ENCODE measurements around the gene RASSF1.

The RASSF1 gene, protein sequence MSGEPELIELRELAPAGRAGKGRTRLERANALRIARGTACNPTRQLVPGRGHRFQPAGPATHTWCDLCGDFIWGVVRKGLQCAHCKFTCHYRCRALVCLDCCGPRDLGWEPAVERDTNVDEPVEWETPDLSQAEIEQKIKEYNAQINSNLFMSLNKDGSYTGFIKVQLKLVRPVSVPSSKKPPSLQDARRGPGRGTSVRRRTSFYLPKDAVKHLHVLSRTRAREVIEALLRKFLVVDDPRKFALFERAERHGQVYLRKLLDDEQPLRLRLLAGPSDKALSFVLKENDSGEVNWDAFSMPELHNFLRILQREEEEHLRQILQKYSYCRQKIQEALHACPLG

DNA sequence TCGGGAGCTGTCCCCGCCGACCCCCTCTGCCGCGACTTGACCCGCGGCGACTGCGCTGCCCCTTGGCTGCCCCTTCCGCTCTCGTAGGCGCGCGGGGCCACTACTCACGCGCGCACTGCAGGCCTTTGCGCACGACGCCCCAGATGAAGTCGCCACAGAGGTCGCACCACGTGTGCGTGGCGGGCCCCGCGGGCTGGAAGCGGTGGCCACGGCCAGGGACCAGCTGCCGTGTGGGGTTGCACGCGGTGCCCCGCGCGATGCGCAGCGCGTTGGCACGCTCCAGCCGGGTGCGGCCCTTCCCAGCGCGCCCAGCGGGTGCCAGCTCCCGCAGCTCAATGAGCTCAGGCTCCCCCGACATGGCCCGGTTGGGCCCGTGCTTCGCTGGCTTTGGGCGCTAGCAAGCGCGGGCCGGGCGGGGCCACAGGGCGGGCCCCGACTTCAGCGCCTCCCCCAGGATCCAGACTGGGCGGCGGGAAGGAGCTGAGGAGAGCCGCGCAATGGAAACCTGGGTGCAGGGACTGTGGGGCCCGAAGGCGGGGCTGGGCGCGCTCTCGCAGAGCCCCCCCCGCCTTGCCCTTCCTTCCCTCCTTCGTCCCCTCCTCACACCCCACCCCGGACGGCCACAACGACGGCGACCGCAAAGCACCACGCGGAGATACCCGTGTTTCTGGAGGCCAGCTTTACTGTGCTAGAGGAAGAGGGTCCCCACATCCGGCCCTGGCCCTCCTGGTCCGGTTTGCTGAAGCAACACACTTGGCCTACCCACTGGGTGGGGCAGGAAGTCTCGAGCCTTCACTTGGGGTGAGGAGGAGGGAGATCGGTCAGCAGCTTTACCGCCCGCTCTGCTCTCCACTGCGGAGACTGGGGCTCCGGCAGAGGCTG, at the start of gene RASSF1:
TSS of gene RASSF1 (minus strand) at position 389 of the 882 bp plus-strand sequence. CDS start at position 358, 31 bp downstream.
- Histone ChIP-seq H3K9ac (peak within 1 kb of the TSS; percentile 85 to 98 (median 95)), H3K36me3 (peaks cover 0 to 15% (median 9%) of the 10 kb centered on the region in 11 experiments; a peak in 12 of 22 replicates), H3K4me3 (peak within 1 kb of the TSS; percentile 58 to 92 (median 88)), H3K27ac (peak within 1 kb of the TSS; percentile 87 to 99 (median 95)), H3K27me3 (peaks cover 0 to 39% (median 20%) of the 10 kb centered on the region in 11 experiments; a peak in 15 of 22 replicates), H4K20me1 (peaks cover 13 to 16% (median 14%) of the 10 kb centered on the region in 11 experiments; a peak in 21 of 22 replicates), H3K9me3 (replicated peaks in 1 of 11) (no peaks in the 10 kb centered on the region), H3K4me1 (peaks cover 63 to 81% (median 73%) of the 10 kb centered on the region in 10 experiments), H3K4me2 (peak within 1 kb of the TSS; percentile 87 to 100 (median 98))
- peak in 3 of 11 experiments; percentile 8 to 52 (median 19); a peak in 1 of 22 replicates for TF ChIP-seq Cebpa-rat (IDR thresholded peaks at IDR 0.05)

DNA sequence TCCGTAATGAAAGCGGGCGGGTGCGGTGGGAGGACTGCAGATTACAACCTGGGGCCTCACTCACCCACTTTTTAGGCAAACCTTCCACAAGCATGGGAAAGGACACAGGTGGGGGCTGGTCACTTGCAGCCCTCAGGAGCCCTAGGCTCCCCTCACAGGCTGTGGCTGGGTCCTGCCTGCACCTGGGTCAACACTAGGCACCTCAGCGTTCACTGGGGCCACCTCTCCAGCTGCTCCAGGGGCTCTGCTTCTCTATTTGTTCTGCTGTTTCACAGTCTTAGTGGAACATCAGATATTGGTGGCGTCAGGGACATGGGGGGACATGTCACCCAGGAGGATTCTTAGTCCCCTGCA, 48.8 kb upstream of the RASSF1 start:
- Histone ChIP-seq H3K27ac (no peak overlapping the region), H4K20me1 (no peaks in the 10 kb centered on the region; a peak in 1 of 22 replicates), H3K27me3 (no peaks in the 10 kb centered on the region; a peak in 1 of 22 replicates), H3K9ac (no peak overlapping the region), H3K36me3 (no peaks in the 10 kb centered on the region), H3K4me2 (no peak overlapping the region), H3K4me1 (peaks cover 0 to 31% (median 11%) of the 10 kb centered on the region in 10 experiments; a peak in 15 of 20 replicates), H3K4me3 (no peak overlapping the region), H3K9me3 (replicated peaks in 1 of 11) (no peaks in the 10 kb centered on the region)
- no peak for TF ChIP-seq Cebpa-rat (IDR thresholded peaks at IDR 0.05)

DNA sequence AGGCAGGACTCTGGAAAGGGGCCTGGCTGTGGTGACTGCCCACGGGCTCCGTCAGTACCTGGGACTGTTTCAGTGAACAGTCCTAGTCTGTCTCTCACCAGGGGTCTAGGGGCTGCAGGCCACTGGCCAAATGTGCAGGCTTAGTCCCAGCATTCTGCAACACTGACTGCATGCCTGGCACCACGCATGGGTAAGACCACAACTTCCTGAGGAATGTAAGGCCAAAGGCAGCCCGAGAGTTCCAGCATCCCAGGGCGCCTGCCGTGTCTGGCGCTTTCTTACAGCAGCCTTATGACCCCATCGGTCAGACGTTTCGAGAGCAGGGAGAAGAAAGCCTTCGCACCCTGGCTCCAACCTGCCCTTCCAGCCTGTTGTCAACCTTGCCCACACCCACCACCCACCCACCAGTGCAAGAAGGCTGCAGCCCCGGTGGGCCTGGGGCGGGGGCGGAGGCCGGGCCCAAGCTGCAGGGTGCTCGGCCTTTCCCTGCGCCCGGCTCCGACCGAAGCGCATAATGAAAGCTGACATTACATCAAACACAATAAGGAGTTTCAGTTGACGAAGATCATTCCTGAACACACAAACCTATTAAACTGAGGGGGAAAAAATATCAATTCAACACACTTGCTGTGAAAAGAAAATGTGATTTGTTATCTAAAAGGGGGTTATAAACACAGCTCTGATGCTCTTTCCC, 48.2 kb upstream of the RASSF1 start:
- H4K20me1 ChIP-seq = no peaks in the 10 kb centered on the region; a peak in 1 of 22 replicates
- H3K27ac ChIP-seq = no peak overlapping the region
- TF ChIP-seq Cebpa-rat (IDR thresholded peaks at IDR 0.05) = no peak
- no peaks in the 10 kb centered on the region for H3K9me3 ChIP-seq (replicated peaks in 1 of 11)
- no peaks in the 10 kb centered on the region for H3K36me3 ChIP-seq
- no peak overlapping the region for H3K4me3 ChIP-seq
- H3K4me1 ChIP-seq = peaks cover 0 to 31% (median 11%) of the 10 kb centered on the region in 10 experiments; a peak in 13 of 20 replicates
- no peak overlapping the region for H3K4me2 ChIP-seq
- H3K9ac ChIP-seq = no peak overlapping the region
- no peaks in the 10 kb centered on the region; a peak in 1 of 22 replicates for H3K27me3 ChIP-seq

DNA sequence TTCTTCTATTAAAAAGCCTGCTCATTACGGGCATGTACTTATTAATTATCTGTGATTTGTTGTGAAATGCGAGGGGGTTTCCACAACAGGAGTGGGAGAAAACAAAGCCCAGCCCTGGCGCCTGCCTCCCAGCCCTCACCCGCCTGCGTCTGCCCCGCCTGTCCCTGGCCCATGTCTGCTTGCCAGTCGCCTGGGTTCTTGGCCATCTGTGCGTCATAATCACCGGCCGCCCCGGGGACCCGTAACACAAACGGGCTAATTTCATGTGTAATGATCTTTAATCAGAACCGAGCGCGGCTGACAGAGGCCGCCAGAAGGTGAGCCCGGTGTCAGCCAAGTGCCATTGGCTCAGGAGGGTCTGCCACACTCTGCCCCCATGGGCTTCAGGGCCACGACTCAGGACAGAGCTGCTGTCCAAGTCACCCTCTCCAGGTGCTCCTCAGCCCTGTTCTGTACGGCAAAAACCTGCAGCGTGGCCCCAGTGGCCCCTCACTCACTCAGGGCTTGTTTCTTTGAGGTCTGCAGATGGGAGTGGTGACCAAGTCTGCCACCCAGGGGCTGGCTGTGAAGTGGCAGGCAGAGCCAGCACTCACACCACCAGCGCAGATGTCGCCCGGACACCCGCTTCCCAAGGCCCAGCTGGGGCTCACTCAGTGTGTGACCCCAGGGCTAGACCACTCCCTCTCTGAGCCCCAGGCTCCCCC, 47.5 kb upstream of the RASSF1 start:
- Histone ChIP-seq H3K36me3 (no peaks in the 10 kb centered on the region), H3K27me3 (no peaks in the 10 kb centered on the region; a peak in 1 of 22 replicates), H3K4me1 (peaks cover 0 to 31% (median 11%) of the 10 kb centered on the region in 10 experiments; a peak in 13 of 20 replicates), H3K9me3 (replicated peaks in 1 of 11) (no peaks in the 10 kb centered on the region), H3K27ac (no peak overlapping the region), H3K4me3 (no peak overlapping the region), H3K4me2 (no peak overlapping the region), H3K9ac (no peak overlapping the region), H4K20me1 (no peaks in the 10 kb centered on the region; a peak in 1 of 22 replicates)
- TF ChIP-seq Cebpa-rat (IDR thresholded peaks at IDR 0.05) = no peak

DNA sequence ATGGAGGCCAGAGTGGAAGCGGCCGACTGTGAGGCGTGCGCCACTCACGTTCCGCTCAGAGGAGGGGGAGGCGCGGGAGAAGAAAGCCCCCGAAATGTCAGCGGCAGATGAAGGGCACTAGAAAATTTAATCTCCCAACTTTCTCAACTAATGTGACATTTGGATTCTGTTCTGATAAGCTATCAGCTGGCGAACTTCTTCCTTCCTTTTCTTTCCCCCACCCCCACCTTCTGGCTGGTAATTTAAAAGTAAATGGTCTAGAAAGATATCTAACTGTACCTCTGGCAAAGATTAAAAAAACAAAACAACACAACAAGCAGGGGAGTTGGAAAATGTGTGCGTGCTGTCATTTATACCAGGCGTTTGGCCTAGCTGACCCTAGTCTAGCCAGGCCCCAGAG, 45.1 kb upstream of the RASSF1 start:
- H4K20me1 ChIP-seq = no peaks in the 10 kb centered on the region; a peak in 1 of 22 replicates
- H3K9me3 ChIP-seq (replicated peaks in 1 of 11) = no peaks in the 10 kb centered on the region
- H3K27ac ChIP-seq = no peak overlapping the region
- H3K9ac ChIP-seq = no peak overlapping the region
- H3K4me2 ChIP-seq = no peak overlapping the region
- no peak for TF ChIP-seq Cebpa-rat (IDR thresholded peaks at IDR 0.05)
- no peaks in the 10 kb centered on the region; a peak in 1 of 22 replicates for H3K27me3 ChIP-seq
- H3K36me3 ChIP-seq = no peaks in the 10 kb centered on the region
- no peak overlapping the region for H3K4me3 ChIP-seq
- H3K4me1 ChIP-seq = peaks cover 0 to 27% (median 7%) of the 10 kb centered on the region in 10 experiments; a peak in 11 of 20 replicates

DNA sequence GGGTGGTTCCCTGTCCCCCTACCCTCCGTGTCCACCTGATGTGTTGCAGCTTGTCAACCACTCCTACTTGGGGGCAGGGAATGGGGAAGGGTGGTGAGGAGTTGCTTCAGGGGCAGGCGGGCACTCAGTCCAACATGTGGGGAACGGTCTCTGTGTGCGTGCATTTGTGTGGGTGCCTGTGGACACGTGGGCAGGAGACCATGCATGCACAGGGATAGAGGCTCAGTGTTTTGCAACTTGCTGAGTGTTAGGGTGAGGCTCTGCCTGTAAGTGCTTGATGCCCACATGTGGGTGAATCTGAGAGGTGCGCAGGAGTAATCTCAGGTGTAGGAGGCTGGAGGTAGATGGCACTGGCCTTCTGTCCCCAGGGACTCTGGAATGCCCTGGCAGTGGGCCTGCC, 43.1 kb upstream of the RASSF1 start:
- no peak for TF ChIP-seq Cebpa-rat (IDR thresholded peaks at IDR 0.05)
- no peaks in the 10 kb centered on the region; a peak in 1 of 22 replicates for H4K20me1 ChIP-seq
- H3K9me3 ChIP-seq (replicated peaks in 1 of 11) = no peaks in the 10 kb centered on the region
- peaks cover 0 to 27% (median 10%) of the 10 kb centered on the region in 10 experiments; a peak in 11 of 20 replicates for H3K4me1 ChIP-seq
- no peak overlapping the region for H3K4me2 ChIP-seq
- H3K36me3 ChIP-seq = no peaks in the 10 kb centered on the region
- no peak overlapping the region for H3K27ac ChIP-seq
- H3K9ac ChIP-seq = peak overlapping the region in 1 of 11 experiments; percentile 8; a peak in 1 of 22 replicates
- H3K27me3 ChIP-seq = no peaks in the 10 kb centered on the region; a peak in 1 of 22 replicates
- no peak overlapping the region for H3K4me3 ChIP-seq

DNA sequence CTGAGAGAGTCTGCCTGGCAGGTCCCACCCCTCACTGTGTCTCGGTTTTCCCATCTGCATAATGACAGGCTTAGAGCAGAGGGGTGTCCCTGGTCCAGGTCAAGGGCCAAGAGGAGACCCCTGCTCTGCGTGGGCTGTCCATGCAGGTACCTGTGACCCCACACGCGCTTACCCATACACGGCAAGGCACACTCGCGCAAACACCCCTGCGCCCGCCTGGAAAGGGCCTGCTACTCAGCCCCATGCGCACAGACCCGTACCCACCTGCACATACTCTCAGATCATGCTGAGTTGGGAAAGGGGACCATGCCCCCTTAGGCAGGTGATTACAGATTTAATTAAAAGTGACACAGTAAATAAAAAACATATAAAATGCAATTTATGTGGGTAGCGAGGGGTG, 42.1 kb upstream of the RASSF1 start:
- Histone ChIP-seq H3K4me1 (peaks cover 0 to 25% (median 10%) of the 10 kb centered on the region in 10 experiments; a peak in 11 of 20 replicates), H3K4me3 (no peak overlapping the region), H3K27me3 (no peaks in the 10 kb centered on the region; a peak in 1 of 22 replicates), H3K9me3 (replicated peaks in 1 of 11) (no peaks in the 10 kb centered on the region), H4K20me1 (no peaks in the 10 kb centered on the region; a peak in 1 of 22 replicates), H3K4me2 (no peak overlapping the region), H3K9ac (no peak overlapping the region), H3K27ac (no peak overlapping the region), H3K36me3 (no peaks in the 10 kb centered on the region)
- no peak for TF ChIP-seq Cebpa-rat (IDR thresholded peaks at IDR 0.05)

DNA sequence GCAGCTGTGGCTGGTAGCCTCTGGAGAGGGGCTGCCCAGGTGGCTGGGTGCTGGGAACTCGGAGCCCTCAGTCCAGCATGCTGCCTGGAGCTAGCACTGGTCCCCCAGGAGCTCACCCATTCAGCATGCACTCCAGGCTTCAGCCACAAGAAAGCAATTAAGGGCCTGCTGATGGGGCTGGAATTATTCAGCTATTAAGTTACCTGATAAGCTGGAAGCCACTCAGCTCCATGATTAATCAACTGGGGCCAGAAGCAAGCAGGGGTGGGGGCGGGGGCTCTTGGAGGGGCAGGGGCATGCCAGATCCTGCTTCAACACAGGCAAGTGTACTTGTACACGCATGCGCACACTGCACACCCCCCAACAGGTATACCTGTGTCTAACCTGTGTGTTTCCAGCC, 40.7 kb upstream of the RASSF1 start:
- Histone ChIP-seq H3K36me3 (no peaks in the 10 kb centered on the region), H3K9ac (no peak overlapping the region), H3K9me3 (replicated peaks in 1 of 11) (no peaks in the 10 kb centered on the region), H3K4me2 (peak overlapping the region in 5 of 11 experiments; percentile 15 to 56 (median 31); a peak in 8 of 22 replicates), H4K20me1 (no peaks in the 10 kb centered on the region; a peak in 1 of 22 replicates), H3K4me3 (no peak overlapping the region), H3K27ac (no peak overlapping the region), H3K27me3 (no peaks in the 10 kb centered on the region; a peak in 1 of 22 replicates), H3K4me1 (peaks cover 0 to 25% (median 11%) of the 10 kb centered on the region in 10 experiments; a peak in 12 of 20 replicates)
- TF ChIP-seq Cebpa-rat (IDR thresholded peaks at IDR 0.05) = no peak

Measured in BLaER1 treated with 17β-estradiol and CSF1 and Interleukin-3, amounts not matched to agents 10 nM and 100 nM (cell line).